Measurements from ENCODE around the gene FAIM2.

Gene FAIM2

GRCh38 chr12:49909356-49909755 is 5.7 kb upstream of the FAIM2 start:
- Histone ChIP-seq H2AFZ (ENCODE audit: insufficient read depth, low read length, poor library complexity) (no peak overlapping the region), H2BK5ac (ENCODE audit: low read depth, low read length, poor library complexity) (no peak overlapping the region), H2AK5ac (ENCODE audit: low read length) (no peak overlapping the region), H4K91ac (ENCODE audit: low read depth, low read length) (no peak overlapping the region), H4K12ac (ENCODE audit: low read depth, low read length) (no peak overlapping the region), H3K14ac (ENCODE audit: low read length) (no peak overlapping the region), H3K4me3 (ENCODE audit: low read depth, low read length) (no peak overlapping the region), H2BK120ac (ENCODE audit: insufficient read depth, low read length, poor library complexity) (no peak overlapping the region), H3K4ac (ENCODE audit: low read depth, low read length) (no peak overlapping the region), H4K8ac (ENCODE audit: low read depth, low read length) (no peak overlapping the region), H3K23ac (ENCODE audit: low read length) (no peak overlapping the region), H3K36me3 (ENCODE audit: control insufficient read depth in 1 of 2, insufficient read depth in 2 of 2, low read length in 2 of 2) (no peaks in the 10 kb centered on the region), H3K27me3 (ENCODE audit: insufficient read depth, low read length) (peaks cover 4% of the 10 kb centered on the region), H3K79me2 (ENCODE audit: control insufficient read depth, insufficient read depth, low read length, poor library complexity) (no peaks in the 10 kb centered on the region), H3K4me2 (ENCODE audit: low read length) (no peak overlapping the region), H3K18ac (ENCODE audit: low read length) (no peak overlapping the region), H3K79me1 (ENCODE audit: low read length) (no peaks in the 10 kb centered on the region), H3K9me3 (ENCODE audit: insufficient read depth, low read depth, low read length) (peaks cover 3% of the 10 kb centered on the region), H3K27ac (ENCODE audit: low read depth, low read length) (no peak overlapping the region), H3K9ac (ENCODE audit: low read length) (no peak overlapping the region), H2BK12ac (ENCODE audit: low read length) (no peak overlapping the region), H3K4me1 (ENCODE audit: control insufficient read depth in 1 of 2, insufficient read depth in 2 of 2, low read length in 2 of 2) (no peaks in the 10 kb centered on the region)
- no CpG with 5 or more reads among the region's 4 CpGs for WGBS (ENCODE audit: extremely low coverage, insufficient coverage, insufficient read length)
- DNase-seq = no peak

- peaks cover 12% of the 10 kb centered on the region for H3K27me3 ChIP-seq (ENCODE audit: insufficient read depth, low read length)
- H2BK120ac ChIP-seq (ENCODE audit: insufficient read depth, low read length, poor library complexity) = no peak overlapping the region
- H2AFZ ChIP-seq (ENCODE audit: insufficient read depth, low read length, poor library complexity) = no peak overlapping the region
- H3K4me3 ChIP-seq (ENCODE audit: low read depth, low read length) = no peak overlapping the region
- no peak for DNase-seq
- H4K91ac ChIP-seq (ENCODE audit: low read depth, low read length) = no peak overlapping the region
- no peak overlapping the region for H3K4ac ChIP-seq (ENCODE audit: low read depth, low read length)
- no peak overlapping the region for H2BK5ac ChIP-seq (ENCODE audit: low read depth, low read length, poor library complexity)
- H3K23ac ChIP-seq (ENCODE audit: low read length) = no peak overlapping the region
- H3K36me3 ChIP-seq (ENCODE audit: control insufficient read depth in 1 of 2, insufficient read depth in 2 of 2, low read length in 2 of 2) = no peaks in the 10 kb centered on the region
- H2BK12ac ChIP-seq (ENCODE audit: low read length) = no peak overlapping the region
- peaks cover 6% of the 10 kb centered on the region for H3K9me3 ChIP-seq (ENCODE audit: insufficient read depth, low read depth, low read length)
- H3K4me2 ChIP-seq (ENCODE audit: low read length) = no peak overlapping the region
- H4K12ac ChIP-seq (ENCODE audit: low read depth, low read length) = no peak overlapping the region
- H3K18ac ChIP-seq (ENCODE audit: low read length) = no peak overlapping the region
- no peak overlapping the region for H4K8ac ChIP-seq (ENCODE audit: low read depth, low read length)
- H3K14ac ChIP-seq (ENCODE audit: low read length) = no peak overlapping the region
- no CpG with 5 or more reads among the region's 1 CpG for WGBS (ENCODE audit: extremely low coverage, insufficient coverage, insufficient read length)
- H2AK5ac ChIP-seq (ENCODE audit: low read length) = no peak overlapping the region
- no peaks in the 10 kb centered on the region for H3K4me1 ChIP-seq (ENCODE audit: control insufficient read depth in 1 of 2, insufficient read depth in 2 of 2, low read length in 2 of 2)
- no peaks in the 10 kb centered on the region for H3K79me2 ChIP-seq (ENCODE audit: control insufficient read depth, insufficient read depth, low read length, poor library complexity)
- no peak overlapping the region for H3K9ac ChIP-seq (ENCODE audit: low read length)
- H3K27ac ChIP-seq (ENCODE audit: low read depth, low read length) = no peak overlapping the region
- no peaks in the 10 kb centered on the region for H3K79me1 ChIP-seq (ENCODE audit: low read length)
Measured at GRCh38 chr12:49907352-49907751, 3.7 kb upstream of the FAIM2 start.

- peak overlapping the region; percentile 44 for H3K4me3 ChIP-seq (ENCODE audit: low read depth, low read length)
- no peak overlapping the region for H3K9ac ChIP-seq (ENCODE audit: low read length)
- no peak overlapping the region for H3K23ac ChIP-seq (ENCODE audit: low read length)
- H3K9me3 ChIP-seq (ENCODE audit: insufficient read depth, low read depth, low read length) = peaks cover 6% of the 10 kb centered on the region
- no peak overlapping the region for H3K4ac ChIP-seq (ENCODE audit: low read depth, low read length)
- H3K79me1 ChIP-seq (ENCODE audit: low read length) = no peaks in the 10 kb centered on the region
- H2AFZ ChIP-seq (ENCODE audit: insufficient read depth, low read length, poor library complexity) = no peak overlapping the region
- WGBS (ENCODE audit: extremely low coverage, insufficient coverage, insufficient read length) = no CpG with 5 or more reads among the region's 7 CpGs
- no peak for DNase-seq
- no peak overlapping the region for H2AK5ac ChIP-seq (ENCODE audit: low read length)
- no peak overlapping the region for H2BK12ac ChIP-seq (ENCODE audit: low read length)
- no peak overlapping the region for H2BK120ac ChIP-seq (ENCODE audit: insufficient read depth, low read length, poor library complexity)
- H3K18ac ChIP-seq (ENCODE audit: low read length) = no peak overlapping the region
- no peaks in the 10 kb centered on the region for H3K79me2 ChIP-seq (ENCODE audit: control insufficient read depth, insufficient read depth, low read length, poor library complexity)
- H3K4me2 ChIP-seq (ENCODE audit: low read length) = no peak overlapping the region
- peaks cover 12% of the 10 kb centered on the region for H3K27me3 ChIP-seq (ENCODE audit: insufficient read depth, low read length)
- no peak overlapping the region for H4K12ac ChIP-seq (ENCODE audit: low read depth, low read length)
- H4K8ac ChIP-seq (ENCODE audit: low read depth, low read length) = no peak overlapping the region
- H3K27ac ChIP-seq (ENCODE audit: low read depth, low read length) = no peak overlapping the region
- H3K14ac ChIP-seq (ENCODE audit: low read length) = no peak overlapping the region
- no peak overlapping the region for H4K91ac ChIP-seq (ENCODE audit: low read depth, low read length)
- H3K4me1 ChIP-seq (ENCODE audit: control insufficient read depth in 1 of 2, insufficient read depth in 2 of 2, low read length in 2 of 2) = no peaks in the 10 kb centered on the region
- no peak overlapping the region for H2BK5ac ChIP-seq (ENCODE audit: low read depth, low read length, poor library complexity)
- no peaks in the 10 kb centered on the region for H3K36me3 ChIP-seq (ENCODE audit: control insufficient read depth in 1 of 2, insufficient read depth in 2 of 2, low read length in 2 of 2)
Measured at GRCh38 chr12:49905718-49906314, 2.1 kb upstream of the FAIM2 start.

DNA sequence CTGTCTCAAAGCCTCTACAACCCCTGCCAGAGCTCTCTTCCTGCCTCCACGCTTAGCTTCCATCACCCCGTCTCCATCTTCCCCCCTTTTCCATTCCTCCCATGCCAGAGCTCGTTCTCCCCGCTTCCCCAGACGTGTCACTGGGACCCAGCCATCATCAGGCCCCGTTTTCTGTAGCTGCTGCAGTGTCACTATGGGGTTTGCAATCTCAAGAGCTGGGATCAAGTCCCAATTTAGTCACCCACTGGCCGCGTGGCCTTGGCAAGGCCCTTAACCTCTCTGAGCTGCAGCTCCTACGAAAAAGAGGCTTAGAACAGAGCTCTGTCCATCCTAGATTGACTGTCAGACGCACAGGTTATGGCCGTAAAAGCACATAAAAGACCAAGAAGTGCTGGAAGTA is 901 bp upstream of the FAIM2 start:
- WGBS (ENCODE audit: extremely low coverage, insufficient coverage, insufficient read length) = no CpG with 5 or more reads among the region's 11 CpGs
- H4K8ac ChIP-seq (ENCODE audit: low read depth, low read length) = no peak overlapping the region

More for the DNA sequence above, 901 bp upstream of the FAIM2 start:
- Histone ChIP-seq H3K18ac (ENCODE audit: low read length) (no peak overlapping the region), H3K4me2 (ENCODE audit: low read length) (no peak overlapping the region), H3K79me2 (ENCODE audit: control insufficient read depth, insufficient read depth, low read length, poor library complexity) (no peaks in the 10 kb centered on the region), H3K4me3 (ENCODE audit: low read depth, low read length) (no peak overlapping the region), H3K4me1 (ENCODE audit: control insufficient read depth in 1 of 2, insufficient read depth in 2 of 2, low read length in 2 of 2) (no peaks in the 10 kb centered on the region), H3K9ac (ENCODE audit: low read length) (no peak overlapping the region), H3K27ac (ENCODE audit: low read depth, low read length) (no peak overlapping the region), H3K36me3 (ENCODE audit: control insufficient read depth in 1 of 2, insufficient read depth in 2 of 2, low read length in 2 of 2) (no peaks in the 10 kb centered on the region), H3K23ac (ENCODE audit: low read length) (no peak overlapping the region), H3K14ac (ENCODE audit: low read length) (no peak overlapping the region), H2AFZ (ENCODE audit: insufficient read depth, low read length, poor library complexity) (no peak overlapping the region), H3K9me3 (ENCODE audit: insufficient read depth, low read depth, low read length) (peaks cover 6% of the 10 kb centered on the region), H2BK120ac (ENCODE audit: insufficient read depth, low read length, poor library complexity) (no peak overlapping the region), H3K4ac (ENCODE audit: low read depth, low read length) (no peak overlapping the region), H3K27me3 (ENCODE audit: insufficient read depth, low read length) (peaks cover 12% of the 10 kb centered on the region), H3K79me1 (ENCODE audit: low read length) (no peaks in the 10 kb centered on the region), H4K91ac (ENCODE audit: low read depth, low read length) (no peak overlapping the region), H2AK5ac (ENCODE audit: low read length) (no peak overlapping the region), H2BK12ac (ENCODE audit: low read length) (no peak overlapping the region), H2BK5ac (ENCODE audit: low read depth, low read length, poor library complexity) (no peak overlapping the region), H4K12ac (ENCODE audit: low read depth, low read length) (no peak overlapping the region)
- no peak for DNase-seq
